ENCODE results near the gene STK26. TPM values are rescaled to one million over a fixed set of nuclear protein-coding genes. Genes with fewer than 3 reads are reported as not detected.

STK26 gene
- total RNA-seq, 1 experiment from 2014 or later: 38.5 TPM

- no peak for TF ChIP-seq CTCF (IDR thresholded peaks at IDR 0.05; ENCODE audit: unreplicated experiment)
- no peak for DNase-seq
- CTCF ChIA-PET: no interaction called here
- intact Hi-C loops (cut with micrococcal nuclease; ENCODE audit: unreplicated experiment): no loop called here
- Mint-ChIP-seq H3K4me3 (ENCODE audit: low read depth, unreplicated experiment) (no peak overlapping the region), H3K9me3 (ENCODE audit: low read depth, unreplicated experiment) (no peaks in the 10 kb centered on the region), H3K27ac (ENCODE audit: unreplicated experiment) (no peak overlapping the region), H3K4me1 (ENCODE audit: low read depth, unreplicated experiment) (no peaks in the 10 kb centered on the region), H3K36me3 (ENCODE audit: insufficient read depth, unreplicated experiment) (peaks cover 4% of the 10 kb centered on the region), H3K27me3 (ENCODE audit: unreplicated experiment) (no peaks in the 10 kb centered on the region)
- no TSS peak for BruUV-seq (replicated peaks)
Measured at GRCh38 chrX:132017431-132018185, 5.5 kb upstream of the STK26 start.

GRCh38 chrX:132022198-132022966 lies 720 bp upstream of the STK26 start:
- intact Hi-C loops (cut with micrococcal nuclease; ENCODE audit: unreplicated experiment): loop anchor here (2.0 to 10.0 kb wide), 3 partner anchors 45 to 196 kb away; partner anchors contain the start of gene RAP2C
- H3K9me3 Mint-ChIP-seq (ENCODE audit: low read depth, unreplicated experiment): no peaks in the 10 kb centered on the region
- H3K36me3 Mint-ChIP-seq (ENCODE audit: insufficient read depth, unreplicated experiment): peaks cover 21% of the 10 kb centered on the region
- BruUV-seq (replicated peaks): no TSS peak
- H3K4me3 Mint-ChIP-seq (ENCODE audit: low read depth, unreplicated experiment): peak overlapping the region; percentile 95
- CTCF ChIA-PET: interaction anchor here (1.0 to 1.5 kb wide), 2 partner anchors 70 to 181 kb away, joined by 4 to 5 read pairs; no protein-coding TSS in a partner anchor
- peak overlapping the region; percentile 86 for H3K27ac Mint-ChIP-seq (ENCODE audit: unreplicated experiment)
- TF ChIP-seq CTCF (IDR thresholded peaks at IDR 0.05; ENCODE audit: unreplicated experiment): peak; percentile 30
- DNase-seq: no peak
- H3K4me1 Mint-ChIP-seq (ENCODE audit: low read depth, unreplicated experiment): peaks cover 2% of the 10 kb centered on the region
- H3K27me3 Mint-ChIP-seq (ENCODE audit: unreplicated experiment): no peaks in the 10 kb centered on the region

- no peaks in the 10 kb centered on the region for H3K9me3 Mint-ChIP-seq (ENCODE audit: low read depth, unreplicated experiment)
- H3K4me1 Mint-ChIP-seq (ENCODE audit: low read depth, unreplicated experiment): peaks cover 18% of the 10 kb centered on the region
- no peak for TF ChIP-seq CTCF (IDR thresholded peaks at IDR 0.05; ENCODE audit: unreplicated experiment)
- intact Hi-C loops (cut with micrococcal nuclease; ENCODE audit: unreplicated experiment): loop anchor here (2.0 to 10.0 kb wide), 3 partner anchors 43 to 195 kb away; partner anchors contain the start of gene RAP2C
- BruUV-seq (replicated peaks): no TSS peak
- H3K36me3 Mint-ChIP-seq (ENCODE audit: insufficient read depth, unreplicated experiment): peaks cover 21% of the 10 kb centered on the region
- peak; percentile 31 for DNase-seq
- H3K27ac Mint-ChIP-seq (ENCODE audit: unreplicated experiment): peak overlapping the region; percentile 86
- CTCF ChIA-PET: interaction anchor here (0.7 to 1.5 kb wide), 2 partner anchors 68 to 1180 kb away, joined by 4 read pairs; no protein-coding TSS in a partner anchor
- H3K4me3 Mint-ChIP-seq (ENCODE audit: low read depth, unreplicated experiment): peak overlapping the region; percentile 95
- no peaks in the 10 kb centered on the region for H3K27me3 Mint-ChIP-seq (ENCODE audit: unreplicated experiment)
Measured at GRCh38 chrX:132023896-132024386, 839 bp downstream of the STK26 start.

GRCh38 chrX:132025041-132025440 lies 1.9 kb downstream of the STK26 start:
- H3K4me3 Mint-ChIP-seq (ENCODE audit: low read depth, unreplicated experiment): peak overlapping the region; percentile 95
- H3K27me3 Mint-ChIP-seq (ENCODE audit: unreplicated experiment): no peaks in the 10 kb centered on the region
- intact Hi-C loops (cut with micrococcal nuclease; ENCODE audit: unreplicated experiment): loop anchor here (10.0 kb wide), 1 partner anchor 190 kb away; no protein-coding TSS in a partner anchor
- peak overlapping the region; percentile 56 for H3K27ac Mint-ChIP-seq (ENCODE audit: unreplicated experiment)
- TF ChIP-seq CTCF (IDR thresholded peaks at IDR 0.05; ENCODE audit: unreplicated experiment): no peak
- peaks cover 21% of the 10 kb centered on the region for H3K36me3 Mint-ChIP-seq (ENCODE audit: insufficient read depth, unreplicated experiment)
- CTCF ChIA-PET: no interaction called here
- H3K9me3 Mint-ChIP-seq (ENCODE audit: low read depth, unreplicated experiment): no peaks in the 10 kb centered on the region
- DNase-seq: no peak
- peaks cover 21% of the 10 kb centered on the region for H3K4me1 Mint-ChIP-seq (ENCODE audit: low read depth, unreplicated experiment)
- BruUV-seq (replicated peaks): no TSS peak

All from Calu3 (cell line).